GM21619 (cell line): ENCODE data around the gene ASXL2.
"Not testable (repeated sequence)": the region's sequence is repeated elsewhere in the genome, so short reads cannot be mapped to it uniquely, and the experiment has no call there.

Source experiments
- ATAC-seq: cut with Tn5 transposase; IDR thresholded peaks from one replicate; pipeline ENCODE4 v1.9.1; 2021; ENCODE audit not compliant: unreplicated experiment

The ASXL2 gene

GRCh38 chr2:25838152-25838756 lies 40.0 kb downstream of the ASXL2 start:
- ATAC-seq: no peak

- ATAC-seq: no peak
Measured at GRCh38 chr2:25835906-25836305, 42.4 kb downstream of the ASXL2 start.

GRCh38 chr2:25833566-25833965 lies 44.7 kb downstream of the ASXL2 start:
- no peak for ATAC-seq

- ATAC-seq: no peak
Measured at GRCh38 chr2:25832897-25833296, 45.4 kb downstream of the ASXL2 start.

- ATAC-seq: no peak
Measured at GRCh38 chr2:25831746-25832449, 46.4 kb downstream of the ASXL2 start.

GRCh38 chr2:25829828-25830227 lies 48.5 kb downstream of the ASXL2 start:
- ATAC-seq: no peak

- ATAC-seq: no peak
Measured at GRCh38 chr2:25829377-25829704, 48.9 kb downstream of the ASXL2 start.

GRCh38 chr2:25828532-25829376 lies 49.5 kb downstream of the ASXL2 start:
- ATAC-seq: not testable (repeated sequence)

GRCh38 chr2:25825238-25825637 lies 53.0 kb downstream of the ASXL2 start:
- no peak for ATAC-seq

- no peak for ATAC-seq
Measured at GRCh38 chr2:25824718-25825117, 53.6 kb downstream of the ASXL2 start.

GRCh38 chr2:25824216-25824615 lies 54.1 kb downstream of the ASXL2 start:
- ATAC-seq: no peak

- ATAC-seq: no peak
Measured at GRCh38 chr2:25822190-25823117, 55.8 kb downstream of the ASXL2 start.

GRCh38 chr2:25821225-25822056 lies 56.8 kb downstream of the ASXL2 start:
- ATAC-seq: no peak

- no peak for ATAC-seq
Measured at GRCh38 chr2:25819597-25820039, 58.7 kb downstream of the ASXL2 start.

- ATAC-seq: peak; percentile 84
Measured at GRCh38 chr2:25817630-25818029, 60.7 kb downstream of the ASXL2 start.

- ATAC-seq: no peak
Measured at GRCh38 chr2:25817006-25817405, 61.3 kb downstream of the ASXL2 start.

- ATAC-seq: no peak
Measured at GRCh38 chr2:25816249-25816648, 62.0 kb downstream of the ASXL2 start.

GRCh38 chr2:25814681-25815080 lies 63.6 kb downstream of the ASXL2 start:
- no peak for ATAC-seq

GRCh38 chr2:25810428-25810827 lies 67.9 kb downstream of the ASXL2 start:
- ATAC-seq: no peak

- ATAC-seq: no peak
Measured at GRCh38 chr2:25809646-25810045, 68.6 kb downstream of the ASXL2 start.
